HTERT RPE-1 (cell line): Measurements from ENCODE around the gene MYADML2.

Source experiments
- in situ Hi-C: fragments of 300-500 bp; cut with MboI; formaldehyde crosslinking; loops from 4 replicates; pipeline ENCODE4 v1.14.3; 2020; ENCODE audit warnings: low sequenced_read_pairs

Gene MYADML2

DNA sequence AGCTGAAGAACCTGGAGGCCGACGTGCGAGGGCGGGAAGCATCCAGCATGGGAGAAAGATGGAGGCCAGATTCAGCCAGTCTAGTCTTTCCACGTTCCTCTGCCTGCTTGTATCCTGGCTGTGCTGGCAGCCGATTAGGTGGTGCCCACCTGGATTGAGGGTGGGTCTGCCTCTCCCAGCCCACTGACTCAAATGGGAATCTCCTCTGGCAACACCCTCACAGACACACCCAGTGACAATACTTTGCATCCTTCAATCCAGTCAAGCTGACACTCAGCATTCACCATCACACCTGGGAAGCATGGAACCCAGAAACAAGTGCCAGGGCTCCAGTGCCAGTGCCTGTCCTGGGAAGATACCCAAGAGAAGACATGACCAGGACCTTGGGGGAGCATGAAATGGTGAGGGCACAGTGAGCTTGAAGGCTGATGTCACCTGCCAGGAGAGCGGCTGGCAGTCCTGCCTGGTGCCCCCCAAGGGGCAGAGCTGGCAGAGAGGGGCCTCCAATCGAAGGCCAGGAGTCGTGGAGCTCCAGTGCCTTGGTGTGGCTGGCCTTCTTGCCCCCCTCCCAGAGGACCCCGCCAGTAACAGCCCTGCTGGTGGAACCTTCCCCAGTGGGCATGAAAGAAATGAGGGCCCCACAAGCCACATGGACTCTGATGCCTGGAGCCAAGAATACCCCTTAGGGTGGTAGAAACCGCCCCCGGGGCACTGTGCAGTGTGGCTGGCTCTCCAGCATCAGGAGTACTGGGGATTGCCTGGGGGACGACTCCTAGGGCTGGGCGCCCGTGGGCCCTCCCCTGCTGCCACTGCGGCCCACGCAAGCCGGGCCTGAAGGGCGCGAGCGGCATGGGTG is 45.6 kb downstream of the MYADML2 start:
- in situ Hi-C loops = no loop called here

DNA sequence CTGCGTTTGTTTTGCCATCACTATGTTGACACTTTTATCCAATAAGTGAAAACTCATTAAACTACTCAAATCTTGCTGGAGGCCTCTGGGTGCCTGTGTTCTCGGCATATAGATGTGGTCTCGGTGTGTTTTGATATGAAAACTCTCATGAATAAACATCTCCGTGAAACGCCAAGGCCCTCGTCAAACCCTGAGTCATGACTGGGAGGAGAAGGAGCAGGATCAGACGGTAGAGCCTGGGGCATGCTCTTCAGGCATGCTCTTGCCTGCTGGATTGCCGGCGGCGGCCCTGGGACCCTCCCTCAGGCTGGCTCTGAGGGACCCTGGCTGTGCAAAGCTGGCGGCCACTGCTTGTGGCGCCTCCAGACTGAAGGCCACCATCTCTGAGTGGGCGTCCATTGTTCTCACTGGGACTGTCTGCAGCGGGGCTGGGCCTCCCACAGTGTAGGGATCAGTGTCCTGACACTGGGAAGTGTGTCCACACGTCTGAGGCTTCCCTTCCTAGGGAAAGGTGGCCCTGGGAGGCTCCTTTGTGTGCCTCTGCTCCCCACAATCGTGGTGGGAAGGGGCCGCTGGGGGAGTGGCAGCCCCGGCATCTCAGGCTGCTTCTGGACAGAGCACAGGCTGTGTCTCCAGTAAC is 46.7 kb downstream of the MYADML2 start:
- in situ Hi-C loops = no loop called here

DNA sequence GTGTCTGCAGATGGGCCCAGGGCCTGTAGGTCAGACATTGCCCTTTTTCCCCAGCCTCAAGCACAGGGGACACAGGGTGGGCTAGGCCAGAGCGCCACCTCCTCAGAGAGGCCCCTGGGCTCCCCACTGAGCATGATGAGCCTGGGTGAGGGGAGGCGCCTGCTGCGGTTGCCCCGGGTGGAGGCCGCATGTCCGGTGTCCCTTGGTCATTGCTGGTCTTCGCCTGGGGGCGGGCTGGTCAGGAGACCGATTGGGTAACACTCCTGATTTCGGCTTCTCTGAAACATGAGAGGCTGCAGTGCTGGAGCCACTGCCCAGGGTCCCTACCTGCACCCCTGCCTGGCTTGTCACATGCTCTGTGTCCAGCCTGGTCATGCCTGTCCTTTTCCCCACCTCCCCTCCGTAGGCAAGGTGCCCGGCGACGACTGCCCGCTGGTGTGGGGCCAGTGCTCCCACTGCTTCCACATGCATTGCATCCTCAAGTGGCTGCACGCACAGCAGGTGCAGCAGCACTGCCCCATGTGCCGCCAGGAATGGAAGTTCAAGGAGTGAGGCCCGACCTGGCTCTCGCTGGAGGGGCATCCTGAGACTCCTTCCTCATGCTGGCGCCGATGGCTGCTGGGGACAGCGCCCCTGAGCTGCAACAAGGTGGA is 47.4 kb downstream of the MYADML2 start:
- in situ Hi-C loops = no loop called here

DNA sequence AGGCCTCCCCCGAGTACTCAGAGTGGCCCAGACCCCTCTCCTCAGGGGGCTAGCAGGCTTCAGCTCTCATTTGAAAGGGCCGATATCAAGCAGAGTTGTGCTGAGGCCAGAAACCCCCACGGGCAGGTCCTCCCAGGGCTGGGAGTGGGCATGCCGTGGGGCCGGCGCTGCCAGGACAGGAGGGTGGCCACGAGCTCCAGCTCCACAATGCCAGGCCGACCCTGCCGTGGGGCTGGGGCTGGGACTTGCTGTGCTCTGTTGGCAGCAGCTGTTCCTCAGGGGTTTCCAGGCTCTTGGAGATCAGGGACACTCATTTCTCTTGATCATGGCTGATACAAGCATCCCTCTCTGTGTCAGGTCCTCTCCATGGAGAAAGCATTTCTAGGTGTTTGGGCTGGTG is 48.1 kb downstream of the MYADML2 start:
- in situ Hi-C loops = no loop called here

DNA sequence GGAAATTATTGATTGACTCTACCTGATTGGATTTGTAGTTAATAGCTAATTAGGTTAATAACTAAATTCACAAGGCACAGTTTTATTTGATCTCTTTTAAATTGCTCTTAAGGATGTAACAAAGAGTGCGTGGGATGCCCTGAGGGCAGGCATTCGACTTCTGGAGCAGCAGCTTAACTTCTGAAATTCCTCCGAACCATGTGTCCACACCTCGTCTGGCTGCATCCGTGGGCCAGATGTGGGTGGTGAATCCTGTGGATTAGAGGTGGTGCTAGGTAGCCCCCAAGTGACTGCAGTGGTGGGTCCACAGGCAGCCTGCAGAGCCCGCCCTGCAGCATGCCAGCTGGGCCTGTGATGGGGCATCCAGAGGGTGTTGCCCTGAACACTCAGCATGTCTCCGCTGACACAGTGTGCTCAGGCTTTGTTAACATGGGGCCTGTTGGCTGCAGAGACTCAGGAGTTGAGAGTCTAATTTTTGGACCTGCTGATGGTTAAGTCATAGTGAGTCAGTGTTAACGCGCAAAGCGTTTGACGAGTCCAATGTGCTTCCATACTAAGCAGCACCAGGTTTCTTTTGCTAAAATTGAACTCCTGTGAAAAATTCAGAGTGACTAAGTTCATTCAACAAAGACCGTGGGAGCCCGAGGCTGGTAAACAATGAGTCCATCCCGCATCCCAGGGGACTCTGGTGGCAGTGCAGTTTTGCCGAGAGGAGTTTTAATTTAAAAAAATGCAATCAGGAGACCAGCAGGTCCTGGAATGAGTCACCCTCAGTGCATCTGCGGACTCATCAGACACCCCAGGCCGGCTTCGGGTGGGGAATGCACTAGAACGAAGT is 48.8 kb downstream of the MYADML2 start:
- in situ Hi-C loops = no loop called here

DNA sequence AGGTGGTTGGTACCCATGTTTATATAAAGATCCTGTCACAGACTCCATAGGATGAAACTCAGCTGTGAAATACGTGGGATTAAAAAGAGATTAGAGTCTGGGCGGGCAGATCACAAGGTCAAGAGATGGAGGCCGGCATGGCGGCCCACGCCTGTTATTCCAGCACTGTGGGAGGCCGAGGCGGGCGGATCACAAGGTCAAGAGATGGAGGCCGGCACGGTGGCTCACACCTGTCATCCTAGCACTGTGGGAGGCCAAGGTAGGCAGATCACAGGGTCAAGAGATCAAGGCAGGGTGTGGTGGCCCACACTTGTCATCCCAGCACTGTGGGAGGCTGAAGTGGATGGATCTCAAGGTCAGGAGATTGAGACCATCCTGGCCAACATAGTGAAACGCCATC is 51.6 kb downstream of the MYADML2 start:
- in situ Hi-C loops = no loop called here

DNA sequence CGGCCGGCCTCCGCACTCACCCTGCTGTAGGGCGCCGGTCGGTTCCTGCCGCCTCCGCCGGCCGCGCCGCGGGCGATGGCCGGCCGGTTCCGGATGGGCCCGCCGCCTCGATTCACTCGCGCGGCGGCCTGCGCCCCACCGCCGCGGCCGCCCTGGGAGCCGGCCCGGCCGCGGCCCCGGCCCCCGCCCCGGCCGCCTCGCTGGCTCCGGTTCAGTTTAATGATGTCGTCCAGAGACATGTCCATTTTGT is 55.8 kb downstream of the MYADML2 start:
- in situ Hi-C loops = no loop called here

DNA sequence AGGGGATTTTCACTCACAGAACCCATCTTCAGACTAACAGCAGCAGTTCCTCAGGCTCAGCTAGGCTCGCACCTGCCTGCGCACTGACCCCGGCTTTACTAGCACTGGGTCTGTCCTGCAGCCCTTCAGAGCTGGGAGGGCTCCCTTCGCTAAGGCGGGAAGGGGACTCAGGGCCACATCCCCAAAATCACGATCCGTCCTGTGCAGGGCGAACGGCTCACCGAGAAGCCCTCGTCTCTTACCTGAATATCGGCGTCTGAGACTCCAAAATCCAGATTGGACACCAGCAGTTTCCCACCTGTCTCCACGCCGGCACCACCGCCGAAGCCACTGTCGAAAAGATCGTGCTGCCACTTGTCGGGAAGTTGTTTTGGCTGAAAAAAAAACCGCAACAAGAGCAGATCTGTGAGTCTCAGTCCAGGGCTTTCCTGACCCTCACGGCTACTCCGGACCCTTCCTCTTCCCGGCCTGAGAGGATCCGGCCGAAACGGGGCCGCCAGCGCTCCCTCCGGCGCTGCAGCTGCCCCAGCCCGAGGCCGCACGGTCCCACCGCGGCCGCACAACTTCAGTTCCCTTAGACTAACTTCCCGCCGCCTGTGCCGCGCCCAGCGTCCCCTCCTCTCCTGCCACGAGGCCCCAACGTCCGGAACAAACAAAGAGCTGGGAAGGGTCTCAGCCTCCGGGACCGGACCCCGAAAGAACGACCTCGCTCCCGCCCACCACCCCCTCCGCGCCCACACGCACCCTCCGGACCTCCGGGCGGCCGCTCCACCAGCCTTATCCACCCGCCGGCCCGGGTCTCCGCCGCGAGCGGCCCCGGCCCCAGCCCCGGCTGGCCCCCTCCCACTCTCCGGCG is 56.4 kb downstream of the MYADML2 start:
- in situ Hi-C loops = no loop called here
